Testis (tissue), 2 donors: ENCODE measurements around the gene IDUA.

Experiments used
- CTCF ChIP-seq, 3 experiments: fragments of 450-650 bp in 2 of 3; fragments of 200-600 bp in 1 of 3; sonication (generic) in 1 of 3; IDR thresholded peaks; one replicate each; pipeline ENCODE4 v1.5.1; 2016 to 2019; ENCODE audit warnings: antibody characterized with exemption in 3 of 3, mild to moderate bottlenecking in 2 of 3, moderate library complexity in 1 of 3
- POLR2A ChIP-seq: fragments of 450-650 bp; IDR thresholded peaks from one replicate; pipeline ENCODE4 v1.6.1; 2017; ENCODE audit warnings: antibody characterized with exemption, mild to moderate bottlenecking, moderate library complexity

DNA sequence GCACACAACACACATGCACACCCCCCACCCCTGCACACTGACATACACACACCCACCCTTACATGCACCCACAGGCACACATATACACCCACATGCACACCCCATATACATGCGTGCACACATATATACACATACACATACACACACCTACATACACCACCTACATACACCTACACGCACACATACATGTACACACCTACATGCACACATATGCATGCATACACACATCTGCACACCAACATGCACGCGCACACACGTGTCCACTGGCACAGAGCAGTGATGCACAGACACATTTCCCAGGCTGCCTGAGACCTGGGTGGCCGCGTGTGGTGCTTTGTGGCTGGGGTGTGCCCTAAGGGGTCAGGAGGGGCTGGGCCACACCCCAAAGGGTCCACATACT lies 56.3 kb downstream of the IDUA start:
- TF ChIP-seq CTCF (IDR thresholded peaks at IDR 0.05): no peak
- no peak for TF ChIP-seq POLR2A
